Activated T-cell treated with anti-CD3 and anti-CD28 coated beads for 24 hours (primary cell): ENCODE measurements around the gene FOXP1.

Source experiments
- DNase-seq: peaks from one replicate; pipeline ENCODE4 v3.0.0-alpha.2; 2020; ENCODE audit warnings: low read depth

The FOXP1 gene

DNA sequence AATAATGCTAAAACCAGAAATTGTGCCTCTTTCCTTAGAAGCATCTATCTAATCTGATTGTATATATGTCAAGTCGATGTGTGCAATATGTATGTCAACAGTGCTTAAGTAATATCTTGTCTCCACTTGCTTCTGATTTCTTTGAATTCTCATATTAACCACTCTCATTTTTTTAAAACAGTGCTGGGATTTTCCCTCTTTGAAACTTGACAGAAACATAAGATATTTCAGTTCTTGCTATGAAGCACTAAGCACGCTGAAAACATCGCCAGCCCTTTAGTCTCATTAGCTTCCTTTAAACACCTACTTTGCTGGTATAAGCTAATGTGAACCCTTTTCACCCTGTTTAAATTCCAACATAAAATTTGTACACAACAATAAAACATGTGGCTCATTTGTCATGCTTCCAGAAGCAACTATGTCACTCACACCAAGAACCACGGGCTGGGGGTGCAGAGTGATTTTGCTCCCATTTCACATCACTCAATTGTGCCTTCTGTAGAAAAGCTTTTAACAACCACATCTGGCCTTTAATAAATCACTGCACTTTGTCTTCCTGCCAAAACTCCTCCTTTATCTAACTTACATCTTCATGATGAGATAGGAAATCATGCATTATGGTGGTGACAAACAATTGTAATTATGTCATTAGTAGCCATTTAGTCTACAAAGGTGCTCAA lies 185.2 kb downstream of the FOXP1 start:
- DNase-seq, result no peak

DNA sequence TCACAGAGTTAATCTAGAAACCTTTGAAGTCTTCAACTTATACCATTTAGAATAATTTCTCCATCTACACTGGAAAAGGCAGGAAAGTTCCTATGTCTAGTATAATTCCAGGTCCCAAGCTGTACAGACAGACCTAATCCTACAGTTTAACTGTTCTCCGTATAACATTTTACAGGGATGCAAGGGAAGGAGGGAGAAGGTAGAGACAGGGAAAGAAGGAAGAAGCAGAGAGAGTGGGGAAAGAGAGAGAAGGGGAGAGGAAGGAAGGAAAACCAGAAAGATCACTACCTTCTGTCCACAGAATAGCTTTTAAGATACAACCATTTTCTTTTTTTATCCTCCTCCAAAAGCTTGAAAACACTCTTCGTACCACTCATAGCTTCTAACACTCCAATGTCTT lies 185.8 kb downstream of the FOXP1 start:
- no peak for DNase-seq

DNA sequence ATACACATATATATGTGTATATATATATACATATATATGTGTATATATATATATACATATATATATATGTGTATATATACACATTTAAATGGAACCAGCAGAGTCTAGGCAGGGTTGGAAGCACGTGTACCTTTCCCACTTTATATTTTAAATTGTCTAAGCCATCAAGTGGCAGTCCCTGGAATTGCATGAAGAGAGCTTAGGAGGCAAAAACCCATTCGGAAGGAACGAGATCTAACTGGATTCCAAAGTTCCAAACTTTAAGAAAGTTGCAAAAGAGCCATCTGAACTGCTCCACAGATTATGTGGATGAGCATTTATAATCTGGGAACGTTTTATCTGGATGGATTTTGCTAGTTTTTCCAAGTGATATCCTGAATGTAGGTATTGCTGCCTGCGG lies 186.5 kb downstream of the FOXP1 start:
- no peak for DNase-seq

DNA sequence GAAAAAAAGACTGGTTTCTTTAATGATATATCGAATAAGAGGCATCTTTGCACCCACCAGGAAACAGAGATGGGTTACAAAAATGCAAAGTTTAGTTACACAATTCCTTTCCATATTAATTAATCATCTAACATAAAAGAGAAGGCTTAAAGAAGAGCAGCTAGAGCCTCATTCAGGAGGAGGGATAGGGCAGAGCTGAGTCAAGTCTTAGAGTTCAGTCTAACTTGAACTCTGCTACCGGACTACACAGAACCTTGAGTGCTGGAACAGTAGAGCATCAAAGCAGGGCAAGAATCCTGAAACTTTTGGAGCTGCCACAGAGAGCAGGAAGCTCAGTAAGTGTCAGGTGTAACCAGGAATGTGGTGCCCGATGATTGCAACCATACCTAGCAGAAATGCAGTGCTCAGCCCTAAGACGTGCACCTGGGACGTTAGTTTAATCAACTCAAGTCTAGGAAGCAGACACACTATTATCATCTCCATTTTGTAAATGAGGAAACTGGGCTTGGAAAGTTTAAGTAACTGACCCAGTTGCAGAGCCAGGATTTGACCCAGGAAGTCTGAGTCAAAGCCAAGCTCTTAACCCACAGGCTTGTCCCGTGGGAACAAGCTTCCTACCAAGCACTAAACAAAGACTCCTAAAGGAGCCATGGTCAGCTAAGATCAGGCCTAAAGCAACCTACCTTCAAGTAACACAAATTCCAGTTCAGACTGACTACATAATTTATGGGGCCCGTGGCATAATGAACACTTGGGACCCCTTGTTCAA lies 187.4 kb downstream of the FOXP1 start:
- DNase-seq, result no peak

DNA sequence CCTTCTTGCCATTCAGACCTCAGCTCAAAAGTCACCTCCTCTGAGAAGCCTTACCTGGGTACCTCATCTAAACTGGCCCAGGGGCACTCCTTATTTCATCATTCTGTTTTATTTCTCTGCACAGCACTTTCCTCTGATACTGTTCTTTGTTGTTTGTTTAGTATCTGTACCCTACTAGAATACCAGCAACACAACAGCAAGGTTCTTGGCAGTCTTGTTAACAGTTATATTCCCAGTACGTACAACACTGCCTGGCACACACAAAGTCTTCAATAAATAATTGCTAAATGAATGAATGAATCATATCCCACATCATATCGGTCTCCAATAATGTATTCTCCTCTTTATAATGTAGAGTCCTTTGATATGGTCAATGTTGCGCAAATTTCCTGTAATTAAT lies 188.1 kb downstream of the FOXP1 start:
- no peak for DNase-seq

DNA sequence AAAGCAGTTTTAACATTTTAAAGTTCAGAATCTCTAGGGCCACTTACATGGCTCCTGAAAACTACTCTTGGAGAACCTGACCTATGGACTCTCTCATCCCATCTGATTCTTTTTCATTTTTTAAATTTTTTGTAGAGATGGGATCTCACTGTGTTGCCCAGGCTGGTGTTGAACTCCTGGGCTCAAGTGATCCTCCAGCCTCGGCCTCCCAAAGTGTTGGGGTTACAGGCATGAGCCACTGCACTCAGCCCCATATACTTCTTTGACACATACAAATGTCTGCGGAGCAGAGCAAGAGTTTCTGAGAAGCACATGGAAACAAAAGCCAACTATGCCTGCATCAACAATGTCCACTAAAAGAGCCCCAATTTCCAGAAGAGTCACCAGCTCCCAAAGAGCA lies 189.8 kb downstream of the FOXP1 start:
- DNase-seq, result no peak

DNA sequence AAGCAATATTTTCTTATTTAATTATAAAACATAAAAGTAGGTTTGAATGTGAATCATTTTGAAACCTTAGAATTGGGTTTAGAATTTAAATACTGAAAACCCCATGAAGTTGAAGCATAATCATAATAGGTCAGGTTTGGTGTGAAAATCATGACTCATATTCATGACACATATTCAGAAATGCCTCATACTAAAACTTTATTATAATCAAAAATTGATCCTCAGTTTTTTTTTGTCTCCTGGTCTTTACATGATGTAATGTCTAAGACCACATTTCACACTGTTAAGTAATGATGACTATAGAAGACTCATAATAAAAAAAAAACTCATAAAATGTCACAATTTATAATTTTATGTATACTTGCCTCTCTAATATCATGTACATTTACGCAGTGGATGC lies 190.4 kb downstream of the FOXP1 start:
- no peak for DNase-seq

DNA sequence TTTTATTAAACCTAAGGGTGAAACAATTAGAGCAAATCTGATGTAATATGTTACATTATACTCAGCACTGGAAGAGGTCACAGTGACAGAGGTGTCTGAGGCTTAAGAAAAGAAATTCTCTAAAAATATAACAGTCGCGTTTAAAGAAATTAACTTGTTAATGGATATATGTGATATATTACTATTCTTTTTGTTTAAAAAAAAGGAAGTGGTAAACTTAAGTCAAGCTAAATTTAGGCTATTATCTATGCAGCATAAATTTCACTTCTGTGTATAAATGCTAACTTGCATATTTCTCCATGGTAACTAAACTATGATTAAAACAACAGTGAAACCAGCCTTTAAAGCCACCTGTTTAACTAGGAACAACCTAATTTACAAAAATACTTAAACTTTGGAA lies 191.3 kb downstream of the FOXP1 start:
- DNase-seq, result no peak

DNA sequence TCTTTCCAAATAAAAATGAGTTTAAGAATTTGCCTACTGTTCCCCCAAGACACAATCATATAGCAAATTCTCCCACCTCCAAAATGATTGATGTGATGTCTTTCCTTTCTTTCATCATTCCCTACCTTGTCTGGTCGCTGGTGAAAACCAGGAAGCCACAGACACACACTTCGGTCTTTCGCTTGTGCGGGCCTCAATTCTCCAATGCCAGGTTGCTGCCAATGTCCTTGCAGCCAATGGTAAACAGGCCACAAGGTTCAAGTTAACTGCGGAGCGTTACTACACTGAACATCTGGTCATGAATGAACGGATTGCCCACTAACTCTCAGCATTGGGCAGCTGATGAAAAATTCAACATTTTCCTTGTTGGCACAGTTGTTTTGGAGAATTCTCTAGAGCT lies 192.2 kb downstream of the FOXP1 start:
- DNase-seq, result no peak

DNA sequence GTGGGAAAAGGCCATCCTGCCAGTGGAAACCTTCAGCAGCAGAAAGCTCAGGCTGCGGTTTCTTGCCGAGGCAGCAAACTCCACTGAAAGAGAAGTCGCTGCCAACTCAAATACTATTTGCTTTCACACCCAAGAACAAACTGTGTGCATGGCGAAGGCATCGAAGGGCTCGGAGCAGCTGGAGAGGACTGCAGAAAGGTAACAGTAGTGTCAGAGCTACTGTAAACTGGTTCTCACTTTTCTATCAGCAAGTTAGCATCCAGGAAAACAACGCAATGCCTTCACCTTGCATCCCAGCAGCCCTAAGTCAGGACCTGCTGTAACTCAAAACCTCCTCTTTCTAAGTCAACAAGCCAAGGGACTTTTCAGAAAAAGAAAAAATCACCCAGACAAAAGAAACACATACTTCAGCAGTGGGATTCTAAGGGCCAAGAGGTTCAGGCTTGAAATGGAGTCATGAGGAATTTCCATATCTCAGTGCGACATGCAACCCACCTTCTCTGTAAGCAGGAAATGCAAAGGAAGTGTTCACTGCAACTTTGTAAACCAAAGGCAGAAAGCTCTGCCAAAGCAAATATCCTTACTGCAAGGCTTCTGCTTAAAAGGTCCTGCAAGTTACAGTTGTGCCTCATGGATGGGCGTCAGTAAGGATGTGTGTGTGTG lies 193.5 kb downstream of the FOXP1 start:
- DNase-seq, result no peak

DNA sequence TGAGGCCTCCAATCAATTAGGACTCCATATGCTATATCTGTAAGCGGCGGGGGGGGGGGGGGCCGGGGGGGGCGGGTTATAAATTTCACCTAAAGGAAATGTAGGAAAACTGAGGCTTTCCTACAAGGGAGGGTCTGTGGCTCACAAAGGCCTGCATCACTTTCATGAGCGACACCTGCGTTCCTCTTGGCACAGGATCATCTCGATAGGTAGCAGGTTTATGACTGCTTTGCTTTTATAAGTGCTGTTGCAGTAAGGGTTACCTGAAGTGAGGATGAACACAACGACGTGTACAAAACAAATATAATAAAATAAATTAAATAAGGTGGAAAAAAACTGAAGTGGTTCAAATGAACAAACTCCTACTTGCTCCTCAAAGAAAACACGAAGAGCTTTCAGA lies 194.3 kb downstream of the FOXP1 start:
- DNase-seq, result no peak

DNA sequence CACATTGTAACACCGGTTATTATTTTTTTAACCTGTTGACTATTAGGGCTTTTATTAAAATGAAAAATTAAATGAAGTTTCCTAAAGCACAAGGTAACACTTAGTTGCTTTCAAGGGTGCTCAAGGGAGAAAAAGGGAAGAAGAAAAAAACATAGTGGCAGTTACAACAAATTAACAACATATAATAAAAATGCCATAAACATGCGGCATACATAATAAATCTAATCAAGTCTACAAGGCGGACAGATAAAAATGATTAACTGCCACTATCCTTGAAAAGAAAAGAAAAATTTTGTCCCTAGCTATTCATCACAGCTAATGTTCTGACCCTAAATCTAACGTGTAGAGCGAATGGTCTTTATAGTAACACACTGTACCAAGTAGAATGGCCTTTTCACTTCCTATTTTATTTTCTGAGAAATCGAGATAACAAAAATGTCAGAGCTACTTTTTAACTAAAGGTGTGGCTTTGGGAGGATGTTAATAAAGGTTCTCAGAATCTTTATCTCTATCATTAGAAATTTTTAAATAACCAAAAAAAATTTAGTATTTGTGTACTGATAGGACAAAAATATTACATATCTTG lies 194.9 kb downstream of the FOXP1 start:
- DNase-seq, result no peak

DNA sequence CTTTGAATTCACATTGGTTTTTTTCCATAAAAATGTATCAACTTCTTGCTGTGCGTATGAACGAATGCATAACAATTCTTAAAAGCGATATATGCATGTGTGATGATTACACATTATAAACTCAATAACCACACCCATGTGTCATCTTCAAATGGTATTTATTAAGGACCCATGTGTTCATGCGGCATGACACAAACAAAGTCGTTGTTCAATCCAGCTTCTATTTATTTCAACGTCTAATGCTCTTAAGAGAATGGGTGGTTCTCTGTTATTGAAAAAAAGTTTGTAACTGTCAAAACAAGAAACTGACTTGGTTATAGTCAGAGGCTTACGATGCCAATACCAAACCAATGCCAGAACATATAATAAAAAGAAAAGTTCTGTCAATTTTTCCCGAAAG lies 195.9 kb downstream of the FOXP1 start:
- DNase-seq, result no peak

DNA sequence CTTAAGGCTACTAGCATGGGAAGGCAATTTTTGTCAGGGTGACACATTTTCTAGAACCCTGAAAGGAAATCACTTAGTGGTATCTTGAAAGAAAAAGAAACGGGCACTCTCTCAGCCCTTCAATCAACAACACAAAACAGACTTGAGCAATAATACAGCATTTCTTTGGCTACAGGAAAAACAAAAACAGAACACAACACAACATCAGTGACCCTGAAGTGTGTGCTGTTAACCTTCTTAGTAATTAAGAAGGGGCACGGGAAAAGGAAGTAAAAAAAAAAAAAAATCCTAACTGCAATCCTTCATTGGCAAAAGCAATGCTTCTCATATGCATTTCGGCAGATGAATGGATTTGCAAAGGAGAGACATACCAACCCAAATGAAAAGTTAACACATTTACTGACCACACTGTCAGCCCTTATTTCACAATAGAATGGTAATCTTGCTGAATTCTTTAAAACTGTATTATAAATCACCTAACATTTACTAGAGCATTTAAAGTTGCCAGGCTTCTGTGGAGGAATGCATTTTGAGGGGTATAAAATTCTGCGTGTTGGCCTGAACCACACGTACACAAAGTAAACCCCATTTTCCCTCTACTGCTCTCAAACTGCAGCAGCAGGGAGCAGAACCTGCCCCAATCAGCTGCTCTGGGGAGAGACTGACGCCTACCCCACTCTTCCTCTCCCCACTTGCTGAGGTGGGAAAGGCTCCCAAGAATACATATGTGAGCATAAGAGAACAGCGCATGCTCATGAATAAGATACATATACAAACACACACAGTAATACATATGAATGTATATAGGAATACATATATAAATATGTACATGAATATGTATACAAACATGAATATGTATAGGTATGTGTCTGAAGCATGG lies 198.5 kb downstream of the FOXP1 start:
- DNase-seq, result no peak

DNA sequence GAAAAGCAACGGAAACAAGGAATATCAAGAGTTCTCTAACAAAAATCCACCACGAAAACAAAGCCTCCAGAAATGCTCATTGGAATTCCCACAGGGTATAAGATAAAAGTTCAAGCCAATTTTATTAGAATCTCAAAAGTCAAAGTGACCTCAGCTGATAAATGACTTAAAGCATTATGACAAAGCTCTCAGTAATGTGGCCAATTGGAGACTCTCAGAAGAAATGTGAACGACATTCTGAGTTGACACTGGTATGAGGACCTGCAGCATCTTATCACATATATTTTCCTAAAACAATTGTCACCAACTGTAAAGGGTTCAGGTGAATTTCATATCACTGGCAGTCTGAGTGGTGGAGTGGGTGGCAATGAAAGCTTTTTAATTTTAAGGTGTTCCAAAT lies 199.1 kb downstream of the FOXP1 start:
- DNase-seq, result no peak

DNA sequence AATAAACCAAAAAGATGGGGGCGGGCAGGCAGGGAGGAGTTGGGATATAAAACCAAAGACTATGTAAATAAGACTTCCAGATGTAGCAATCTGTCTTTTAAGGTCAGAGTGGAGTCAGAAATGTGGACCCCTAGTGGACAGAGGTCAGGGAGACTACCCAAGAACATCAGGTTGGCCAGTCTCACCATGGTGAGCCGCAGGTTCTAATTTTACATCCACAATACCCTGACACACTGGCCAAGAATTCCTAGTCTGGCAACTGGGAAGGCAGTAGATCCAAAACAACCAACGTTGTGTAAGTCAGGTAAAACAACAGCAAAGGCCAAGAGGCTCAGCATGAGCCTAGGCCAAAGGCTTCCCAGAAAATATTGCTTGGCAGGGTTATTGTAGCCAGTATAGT lies 203.4 kb downstream of the FOXP1 start:
- no peak for DNase-seq

DNA sequence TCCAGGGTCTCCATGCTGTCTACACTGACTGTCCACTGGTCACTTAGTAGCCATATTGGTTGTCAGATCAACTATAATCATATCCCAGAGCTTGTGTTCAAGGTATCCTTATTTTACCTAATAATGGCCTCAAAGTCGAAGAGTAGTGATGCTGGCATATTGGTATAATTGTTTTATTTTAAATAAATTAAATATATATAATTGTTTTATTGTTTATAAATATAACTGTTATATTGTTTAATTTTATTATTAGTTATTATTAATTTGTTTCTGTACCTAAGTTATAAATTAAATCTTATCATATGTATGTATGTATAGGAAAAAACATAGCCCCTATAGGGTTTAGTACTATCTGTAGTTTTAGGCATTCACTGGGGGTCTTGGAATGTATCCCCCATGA lies 205.0 kb downstream of the FOXP1 start:
- no peak for DNase-seq

DNA sequence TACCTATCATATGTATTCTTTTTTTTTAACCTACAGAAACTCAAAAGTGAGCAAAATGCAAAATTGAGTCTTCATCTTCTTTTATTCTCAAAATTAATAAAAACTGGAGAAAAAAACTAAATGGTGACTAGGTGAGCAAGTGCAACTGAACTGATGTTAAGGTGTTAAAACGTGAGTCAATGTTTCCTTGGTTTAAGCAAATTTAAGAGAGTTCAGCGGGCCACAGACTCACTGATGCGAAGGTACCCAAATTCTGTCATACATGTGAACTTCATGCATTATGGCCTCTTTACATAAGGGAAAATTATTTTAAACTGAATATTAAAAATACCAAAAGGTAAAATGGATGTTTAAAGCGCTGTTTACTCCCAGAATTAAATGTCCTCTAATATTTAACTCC lies 206.6 kb downstream of the FOXP1 start:
- DNase-seq, result no peak

DNA sequence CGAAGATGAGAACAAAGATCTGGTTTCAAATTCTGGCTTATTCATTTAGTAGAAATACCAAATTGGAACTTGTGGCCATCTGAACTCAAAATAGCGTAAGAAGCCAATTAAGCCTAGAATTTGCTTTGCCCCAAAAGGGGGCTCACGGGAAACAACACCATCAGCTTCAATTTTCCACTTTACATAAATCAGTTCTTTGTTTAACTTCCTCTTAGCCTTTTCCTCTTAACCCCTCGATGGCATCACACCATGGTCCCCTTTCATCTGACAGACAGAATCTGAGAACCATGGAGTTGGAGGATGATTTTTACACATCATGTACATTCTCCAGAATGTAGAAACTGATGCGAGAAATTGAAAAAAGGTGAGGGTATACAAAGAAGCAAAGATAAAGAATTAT lies 207.0 kb downstream of the FOXP1 start:
- DNase-seq, result no peak

DNA sequence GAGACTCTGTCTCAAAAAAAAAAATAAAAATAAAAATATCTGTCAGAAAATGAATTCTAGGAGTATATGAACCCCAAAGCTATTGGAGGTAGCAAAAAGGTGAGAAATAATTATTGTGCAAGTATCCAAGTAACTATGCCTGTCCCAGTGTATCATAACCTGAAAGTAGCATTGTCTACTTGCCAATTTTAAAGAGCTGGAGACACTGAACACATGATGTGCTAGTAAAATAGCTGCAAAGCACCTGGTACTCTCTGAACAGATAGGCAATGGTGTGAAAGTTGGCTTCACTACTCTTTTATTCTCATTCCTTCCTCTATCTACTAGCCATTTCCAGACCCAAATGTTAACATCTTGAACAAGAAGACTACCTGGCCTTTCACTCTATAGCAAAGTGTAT lies 208.9 kb downstream of the FOXP1 start:
- DNase-seq, result no peak

DNA sequence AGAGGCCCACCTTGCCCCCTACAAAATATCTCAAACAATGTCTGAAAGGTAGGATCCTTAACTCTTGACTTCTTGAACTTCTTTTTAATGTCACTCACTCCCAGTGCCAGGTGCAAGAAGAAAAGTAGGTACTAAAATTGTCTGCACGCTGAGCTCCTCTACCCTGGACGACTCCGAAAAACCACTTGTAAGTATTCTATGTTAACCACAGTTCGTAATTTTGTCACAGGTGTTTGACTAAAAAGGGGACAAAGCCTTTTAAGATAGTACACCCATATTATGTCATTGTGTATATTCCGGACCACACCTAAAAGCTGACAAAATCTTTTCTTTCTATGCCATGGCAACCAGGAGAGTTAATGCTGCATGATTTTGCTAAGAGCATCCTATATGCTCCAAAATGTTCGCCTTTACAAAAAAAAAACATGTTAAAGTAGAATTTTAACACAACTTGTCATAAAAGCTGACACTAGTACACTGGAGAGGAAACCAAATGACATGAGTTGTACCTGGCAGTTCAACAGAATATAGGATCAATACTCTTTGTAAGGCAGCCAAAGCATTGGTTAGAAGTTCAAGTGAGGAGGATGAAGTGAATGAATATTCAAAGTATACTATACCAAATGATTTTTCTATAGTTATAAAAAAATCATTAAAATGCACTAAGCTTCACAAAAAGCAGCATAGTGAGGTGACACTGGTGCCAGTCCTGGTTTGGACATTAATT lies 210.5 kb downstream of the FOXP1 start:
- no peak for DNase-seq
